ENCODE data around the gene MBOAT1. TPM values are rescaled to one million over a fixed set of nuclear protein-coding genes. Genes with fewer than 3 reads are reported as not detected.

Gene MBOAT1
- total RNA-seq, 1 donor from 2014 or later: 83.3 TPM

- H3K36me3 Mint-ChIP-seq: peaks cover 49% of the 10 kb centered on the region
These were observed 98.5 kb downstream of the MBOAT1 start for GRCh38 chr6:20113649-20114224.

GRCh38 chr6:20112841-20113240 is 99.4 kb downstream of the MBOAT1 start:
- Mint-ChIP-seq H3K9me3 (peaks cover 4% of the 10 kb centered on the region), H3K4me1 (ENCODE audit: unreplicated experiment) (peaks cover 32% of the 10 kb centered on the region), H3K36me3 (peaks cover 52% of the 10 kb centered on the region), H3K27ac (no peak overlapping the region), H3K27me3 (no peaks in the 10 kb centered on the region), H3K4me3 (no peak overlapping the region)
- TF ChIP-seq CTCF (conservative IDR thresholded peaks at IDR 0.05): no peak
- DNase-seq (ENCODE audit: extremely low spot score, unreplicated experiment): no peak

More at GRCh38 chr6:20113649-20114224, 98.5 kb downstream of the MBOAT1 start:
- H3K4me1 Mint-ChIP-seq (ENCODE audit: unreplicated experiment): peaks cover 33% of the 10 kb centered on the region
- no peaks in the 10 kb centered on the region for H3K27me3 Mint-ChIP-seq
- H3K9me3 Mint-ChIP-seq: peaks cover 4% of the 10 kb centered on the region
- no peak for TF ChIP-seq CTCF (conservative IDR thresholded peaks at IDR 0.05)
- no peak for DNase-seq (ENCODE audit: extremely low spot score, unreplicated experiment)
- H3K27ac Mint-ChIP-seq: no peak overlapping the region
- no peak overlapping the region for H3K4me3 Mint-ChIP-seq

GRCh38 chr6:20112241-20112640 is 100.0 kb downstream of the MBOAT1 start:
- Mint-ChIP-seq H3K27ac (no peak overlapping the region), H3K36me3 (peaks cover 50% of the 10 kb centered on the region), H3K4me1 (ENCODE audit: unreplicated experiment) (peaks cover 32% of the 10 kb centered on the region), H3K4me3 (no peak overlapping the region), H3K9me3 (no peaks in the 10 kb centered on the region), H3K27me3 (no peaks in the 10 kb centered on the region)
- DNase-seq (ENCODE audit: extremely low spot score, unreplicated experiment): no peak
- no peak for TF ChIP-seq CTCF (conservative IDR thresholded peaks at IDR 0.05)

- no peak overlapping the region for H3K4me3 Mint-ChIP-seq
- TF ChIP-seq CTCF (conservative IDR thresholded peaks at IDR 0.05): no peak
- H3K36me3 Mint-ChIP-seq: peaks cover 50% of the 10 kb centered on the region
- H3K9me3 Mint-ChIP-seq: no peaks in the 10 kb centered on the region
- H3K27ac Mint-ChIP-seq: no peak overlapping the region
- DNase-seq (ENCODE audit: extremely low spot score, unreplicated experiment): no peak
- H3K4me1 Mint-ChIP-seq (ENCODE audit: unreplicated experiment): peaks cover 29% of the 10 kb centered on the region
- no peaks in the 10 kb centered on the region for H3K27me3 Mint-ChIP-seq
These were observed 101.8 kb downstream of the MBOAT1 start for GRCh38 chr6:20110478-20110877.

- DNase-seq (ENCODE audit: extremely low spot score, unreplicated experiment): no peak
- H3K4me3 Mint-ChIP-seq: no peak overlapping the region
- H3K36me3 Mint-ChIP-seq: peaks cover 48% of the 10 kb centered on the region
- H3K4me1 Mint-ChIP-seq (ENCODE audit: unreplicated experiment): peaks cover 23% of the 10 kb centered on the region
- H3K27ac Mint-ChIP-seq: no peak overlapping the region
- no peak for TF ChIP-seq CTCF (conservative IDR thresholded peaks at IDR 0.05)
- no peaks in the 10 kb centered on the region for H3K27me3 Mint-ChIP-seq
- H3K9me3 Mint-ChIP-seq: no peaks in the 10 kb centered on the region
These were observed 102.7 kb downstream of the MBOAT1 start for GRCh38 chr6:20109526-20109925.

- Mint-ChIP-seq H3K36me3 (peaks cover 43% of the 10 kb centered on the region), H3K27ac (no peak overlapping the region), H3K4me3 (no peak overlapping the region), H3K9me3 (no peaks in the 10 kb centered on the region), H3K27me3 (no peaks in the 10 kb centered on the region), H3K4me1 (ENCODE audit: unreplicated experiment) (peaks cover 15% of the 10 kb centered on the region)
- no peak for DNase-seq (ENCODE audit: extremely low spot score, unreplicated experiment)
- TF ChIP-seq CTCF (conservative IDR thresholded peaks at IDR 0.05): no peak
These were observed 106.4 kb downstream of the MBOAT1 start for GRCh38 chr6:20105838-20106237.
